Neuronal stem cell (in vitro differentiated cells): ENCODE results near the gene SPINT1.

Experiments
- DNase-seq: peaks from one replicate; pipeline ENCODE4 v3.0.0-alpha.2; 2013; ENCODE audit warnings: low spot score
- H2AFZ ChIP-seq: one replicate; pipeline ENCODE4 v1.6.1; 2013; ENCODE audit warnings: mild to moderate bottlenecking, low read length, inconsistent platforms
- H2AK5ac ChIP-seq: 2 replicates; pipeline ENCODE4 v1.6.1; 2013; ENCODE audit warnings: low read depth, mild to moderate bottlenecking, inconsistent platforms, low read length, moderate library complexity, mixed read lengths
- H2BK120ac ChIP-seq: 2 replicates; pipeline ENCODE4 v1.6.1; 2013; ENCODE audit warnings: low read depth, mild to moderate bottlenecking, inconsistent platforms, low read length, moderate library complexity, mixed read lengths
- H2BK12ac ChIP-seq: one replicate; pipeline ENCODE4 v1.6.1; 2013; ENCODE audit warnings: low read length, inconsistent platforms
- H2BK15ac ChIP-seq: 2 replicates; pipeline ENCODE4 v1.6.1; 2013; ENCODE audit warnings: mild to moderate bottlenecking, low read length, inconsistent platforms, mixed read lengths
- H2BK5ac ChIP-seq: one replicate; pipeline ENCODE4 v1.6.1; 2013; ENCODE audit warnings: inconsistent platforms, mild to moderate bottlenecking, low read length, moderate library complexity
- H3K14ac ChIP-seq: one replicate; pipeline ENCODE4 v1.6.1; 2013; ENCODE audit warnings: low read length, inconsistent platforms
- H3K18ac ChIP-seq: 2 replicates; pipeline ENCODE4 v1.6.1; 2013; ENCODE audit warnings: low read length, inconsistent platforms
- H3K23ac ChIP-seq: 2 replicates; pipeline ENCODE4 v1.6.1; 2013; ENCODE audit warnings: low read depth, mild to moderate bottlenecking, mixed read lengths, low read length, inconsistent platforms; ENCODE audit not compliant: poor library complexity
- H3K27ac ChIP-seq: replicated peaks from 3 replicates; pipeline ENCODE4 v1.5.1; 2013; ENCODE audit warnings: low read length, inconsistent platforms
- H3K27me3 ChIP-seq, 3 experiments: 2 replicates each; pipeline ENCODE4 v1.6.1; 2013; ENCODE audit warnings: low read length in 3 of 3, mild to moderate bottlenecking in 2 of 3, inconsistent platforms in 1 of 3, low read depth in 1 of 3, mixed read lengths in 1 of 3, moderate library complexity in 1 of 3; ENCODE audit not compliant: control insufficient read depth in 3 of 3, insufficient read depth in 3 of 3
- H3K36me3 ChIP-seq, 2 donors: replicated peaks in 1 of 2; 2 replicates each; pipeline ENCODE4 v1.6.1; 2013; ENCODE audit warnings: low read length in 2 of 2; ENCODE audit not compliant: control insufficient read depth in 2 of 2, insufficient read depth in 2 of 2
- H3K4ac ChIP-seq: 2 replicates; pipeline ENCODE4 v1.6.1; 2013; ENCODE audit warnings: inconsistent platforms, mild to moderate bottlenecking, low read length, moderate library complexity
- H3K4me1 ChIP-seq, 2 donors: 1 replicate in 1 of 2; 2 replicates in 1 of 2; pipeline ENCODE4 v1.6.1; 2013; ENCODE audit warnings: low read length in 2 of 2, low read depth in 1 of 2; ENCODE audit not compliant: control insufficient read depth in 2 of 2, insufficient read depth in 1 of 2
- H3K4me2 ChIP-seq: one replicate; pipeline ENCODE4 v1.6.1; 2013; ENCODE audit warnings: mild to moderate bottlenecking, low read length, inconsistent platforms; ENCODE audit not compliant: insufficient read depth, poor library complexity, severe bottlenecking
- H3K4me3 ChIP-seq, 2 donors: 2 replicates each; pipeline ENCODE4 v1.5.1; 2013; ENCODE audit warnings: low read length in 2 of 2, mild to moderate bottlenecking in 2 of 2, inconsistent platforms in 1 of 2, moderate library complexity in 1 of 2
- H3K79me1 ChIP-seq: one replicate; pipeline ENCODE4 v1.6.1; 2013; ENCODE audit warnings: low read depth, mild to moderate bottlenecking, inconsistent platforms, low read length, moderate library complexity
- H3K9ac ChIP-seq: one replicate; pipeline ENCODE4 v1.6.1; 2013; ENCODE audit warnings: mild to moderate bottlenecking, low read depth, low read length, inconsistent platforms; ENCODE audit not compliant: poor library complexity
- H3K9me3 ChIP-seq, 2 donors: replicated peaks in 1 of 2; 2 replicates each; pipeline versions ENCODE3 to v1.6.1; 2013; ENCODE audit warnings: low read length in 2 of 2, mild to moderate bottlenecking in 2 of 2, inconsistent platforms in 1 of 2, low read depth in 1 of 2, mixed read lengths in 1 of 2, moderate library complexity in 1 of 2; ENCODE audit not compliant: control insufficient read depth in 2 of 2, insufficient read depth in 1 of 2
- H4K8ac ChIP-seq: one replicate; pipeline ENCODE4 v1.6.1; 2013; ENCODE audit warnings: low read depth, mild to moderate bottlenecking, inconsistent platforms, low read length, moderate library complexity
- H4K91ac ChIP-seq: one replicate; pipeline ENCODE4 v1.6.1; 2013; ENCODE audit warnings: low read length, low read depth, mild to moderate bottlenecking, inconsistent platforms; ENCODE audit not compliant: poor library complexity
- WGBS, 2 donors: extraction: QIAGEN DNeasy Blood & Tissue Kit; methylation state at CpG; one replicate each; pipeline ENCODE4 v1.1.7; 2013; ENCODE audit warnings: missing lambda C conversion rate in 2 of 2, mixed read lengths in 1 of 2; ENCODE audit not compliant: insufficient read length in 2 of 2, insufficient replicate concordance in 1 of 2; ENCODE audit errors: extremely low coverage in 2 of 2; 5-methylcytosine and 5-hydroxymethylcytosine counted together

The SPINT1 gene

DNA sequence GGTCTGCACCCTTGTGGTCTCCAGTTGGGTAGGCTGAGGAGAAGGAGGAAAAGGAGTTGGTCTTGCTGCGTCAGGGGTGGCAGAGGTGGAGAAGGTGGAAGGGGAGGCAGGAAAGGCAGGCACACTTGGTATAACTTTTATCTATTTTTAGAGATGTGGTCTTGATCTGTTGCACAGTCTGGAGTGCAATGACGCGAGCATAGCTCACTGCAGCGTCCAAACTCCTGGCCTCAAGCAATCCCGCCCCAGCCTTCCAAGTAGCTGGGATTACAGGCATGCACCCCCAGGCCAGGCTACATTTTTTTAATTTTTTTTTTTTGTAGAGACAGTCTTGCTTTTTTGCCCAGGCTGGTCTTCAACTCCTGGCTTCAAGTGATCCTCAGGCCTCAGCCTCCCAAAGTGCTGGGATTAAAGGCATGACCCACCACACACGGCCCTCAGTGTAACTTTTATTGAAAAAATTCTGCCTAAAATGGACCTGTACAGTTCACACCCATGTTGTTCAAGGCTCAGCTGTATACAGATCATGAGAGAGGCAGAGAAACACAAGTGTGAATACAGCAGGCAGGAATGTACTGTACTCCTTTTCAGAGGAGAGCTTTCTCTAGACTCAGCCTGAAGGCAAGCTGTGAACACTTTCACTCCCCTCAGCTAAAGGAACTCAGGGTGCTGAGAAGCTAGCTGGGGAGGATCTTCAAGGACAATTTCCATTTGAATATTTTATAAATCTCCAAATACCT is 32.3 kb downstream of the SPINT1 start:
- Histone ChIP-seq H3K14ac (no peak overlapping the region), H3K23ac (no peak overlapping the region), H2BK120ac (no peak overlapping the region), H3K4me2 (no peak overlapping the region), H2BK5ac (no peak overlapping the region), H3K27me3 (peaks cover 0 to 32% (median 18%) of the 10 kb centered on the region in 3 experiments), H4K91ac (no peak overlapping the region), H2AK5ac (no peak overlapping the region), H3K4me3 (no peak overlapping the region), H2AFZ (no peak overlapping the region), H3K9me3 (no peaks in the 10 kb centered on the region), H3K79me1 (no peaks in the 10 kb centered on the region), H3K18ac (no peak overlapping the region), H3K4me1 (no peaks in the 10 kb centered on the region), H3K4ac (no peak overlapping the region), H3K36me3 (no peaks in the 10 kb centered on the region), H3K9ac (no peak overlapping the region), H3K27ac (no peak overlapping the region), H2BK15ac (no peak overlapping the region), H4K8ac (no peak overlapping the region), H2BK12ac (no peak overlapping the region)
- DNase-seq = no peak
- WGBS, 2 donors = no CpG with 5 or more reads among the region's 6 CpGs

DNA sequence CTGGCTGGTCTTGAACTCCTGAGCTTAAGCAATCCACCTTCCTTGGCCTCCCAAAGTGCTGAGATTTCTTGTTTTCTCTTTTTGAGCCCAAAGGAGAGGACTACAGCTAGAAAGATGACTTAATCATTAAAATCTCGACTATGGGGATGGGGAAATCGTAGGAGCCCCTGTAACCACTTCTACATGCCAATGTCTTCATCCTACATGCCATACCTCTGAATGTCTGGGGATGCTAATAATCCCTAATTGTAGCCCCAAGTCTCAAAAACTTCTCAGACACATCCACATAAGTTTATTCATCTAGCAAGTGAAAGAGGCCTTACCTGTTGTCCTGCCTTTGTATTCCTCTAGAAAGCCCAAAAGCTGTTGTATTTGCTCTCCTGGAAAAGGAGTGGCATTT is 33.8 kb downstream of the SPINT1 start:
- WGBS, 2 donors = no CpG with 5 or more reads among the region's 2 CpGs
- DNase-seq = no peak

GRCh38 chr15:40878785-40879184 is 34.9 kb downstream of the SPINT1 start:
- Histone ChIP-seq H3K18ac (no peak overlapping the region), H3K4me2 (no peak overlapping the region), H3K4me3 (no peak overlapping the region), H3K4me1 (no peaks in the 10 kb centered on the region), H3K9ac (no peak overlapping the region), H2AFZ (no peak overlapping the region), H3K23ac (no peak overlapping the region), H3K36me3 (no peaks in the 10 kb centered on the region), H2BK5ac (no peak overlapping the region), H2AK5ac (no peak overlapping the region), H3K27me3 (peaks cover 0 to 8% (median 4%) of the 10 kb centered on the region in 3 experiments), H2BK15ac (no peak overlapping the region), H3K4ac (no peak overlapping the region), H3K27ac (no peak overlapping the region), H4K8ac (no peak overlapping the region), H2BK12ac (no peak overlapping the region), H2BK120ac (no peak overlapping the region), H3K14ac (no peak overlapping the region), H3K79me1 (no peaks in the 10 kb centered on the region), H4K91ac (no peak overlapping the region), H3K9me3 (no peaks in the 10 kb centered on the region)
- DNase-seq = no peak
- WGBS, 2 donors = no CpG with 5 or more reads among the region's 1 CpG

More for the DNA sequence above, 33.8 kb downstream of the SPINT1 start:
- Histone ChIP-seq H3K18ac (no peak overlapping the region), H2BK12ac (no peak overlapping the region), H2BK15ac (no peak overlapping the region), H4K91ac (no peak overlapping the region), H3K27me3 (peaks cover 0 to 17% (median 13%) of the 10 kb centered on the region in 3 experiments), H2BK120ac (no peak overlapping the region), H2AK5ac (no peak overlapping the region), H3K4me2 (no peak overlapping the region), H3K23ac (no peak overlapping the region), H3K9ac (no peak overlapping the region), H2BK5ac (no peak overlapping the region), H3K79me1 (no peaks in the 10 kb centered on the region), H3K4me3 (no peak overlapping the region), H2AFZ (no peak overlapping the region), H3K27ac (no peak overlapping the region), H3K4ac (no peak overlapping the region), H3K4me1 (no peaks in the 10 kb centered on the region), H3K9me3 (no peaks in the 10 kb centered on the region), H4K8ac (no peak overlapping the region), H3K36me3 (no peaks in the 10 kb centered on the region), H3K14ac (no peak overlapping the region)

- no peak overlapping the region for H2BK12ac ChIP-seq
Measured at GRCh38 chr15:40879609-40880008, 35.8 kb downstream of the SPINT1 start.

More at GRCh38 chr15:40879609-40880008, 35.8 kb downstream of the SPINT1 start:
- Histone ChIP-seq H2BK15ac (no peak overlapping the region), H4K8ac (no peak overlapping the region), H3K79me1 (no peaks in the 10 kb centered on the region), H3K18ac (no peak overlapping the region), H3K4me2 (no peak overlapping the region), H3K27me3 (peaks cover 0 to 3% (median 1%) of the 10 kb centered on the region in 3 experiments), H3K4ac (no peak overlapping the region), H3K4me1 (no peaks in the 10 kb centered on the region), H3K4me3 (no peak overlapping the region), H3K14ac (no peak overlapping the region), H3K9ac (no peak overlapping the region), H3K9me3 (no peaks in the 10 kb centered on the region), H3K36me3 (no peaks in the 10 kb centered on the region), H3K23ac (no peak overlapping the region), H2BK5ac (no peak overlapping the region), H3K27ac (no peak overlapping the region), H2AK5ac (no peak overlapping the region), H4K91ac (no peak overlapping the region), H2AFZ (no peak overlapping the region), H2BK120ac (no peak overlapping the region)
- no peak for DNase-seq
- no CpG with 5 or more reads among the region's 6 CpGs for WGBS, 2 donors
